Measurements from ENCODE around the gene MIB1.
"Not testable (repeated sequence)": the region's sequence is repeated elsewhere in the genome, so short reads cannot be mapped to it uniquely, and the experiment has no call there.

Gene MIB1

GRCh38 chr18:21740538-21741311 lies at the start of gene MIB1:
Gene MIB1, plus strand, starts transcription at chr18:21740792. Its CDS starts 792 bp downstream, at chr18:21741584.
- FAIRE-seq = peak; percentile 84

GRCh38 chr18:21693322-21693721 lies 47.3 kb upstream of the MIB1 start:
- FAIRE-seq = no peak

- no peak for FAIRE-seq
These were observed 40.0 kb upstream of the MIB1 start for GRCh38 chr18:21700528-21701075.

GRCh38 chr18:21701621-21702020 lies 39.0 kb upstream of the MIB1 start:
- FAIRE-seq = no peak

GRCh38 chr18:21702602-21703001 lies 38.0 kb upstream of the MIB1 start:
- no peak for FAIRE-seq

- FAIRE-seq = no peak
These were observed 37.3 kb upstream of the MIB1 start for GRCh38 chr18:21703241-21703820.

- no peak for FAIRE-seq
These were observed 35.8 kb upstream of the MIB1 start, which contains the start of gene ABHD3 for GRCh38 chr18:21704603-21705364. Gene ABHD3, minus strand, starts transcription at chr18:21704774. Its CDS starts 109 bp downstream, at chr18:21704665.

- no peak for FAIRE-seq
These were observed 34.2 kb upstream of the MIB1 start for GRCh38 chr18:21706386-21706865.

- FAIRE-seq = not testable (repeated sequence)
These were observed 33.5 kb upstream of the MIB1 start for GRCh38 chr18:21707130-21707529.

- no peak for FAIRE-seq
These were observed 26.1 kb upstream of the MIB1 start for GRCh38 chr18:21714474-21714873.

GRCh38 chr18:21722687-21723086 lies 17.9 kb upstream of the MIB1 start:
- FAIRE-seq = no peak

GRCh38 chr18:21725201-21725600 lies 15.4 kb upstream of the MIB1 start:
- no peak for FAIRE-seq

GRCh38 chr18:21727702-21728101 lies 12.9 kb upstream of the MIB1 start:
- no peak for FAIRE-seq

- FAIRE-seq = no peak
These were observed 7.6 kb upstream of the MIB1 start for GRCh38 chr18:21733011-21733410.

GRCh38 chr18:21735452-21736015 lies 5.1 kb upstream of the MIB1 start:
- FAIRE-seq = no peak

- FAIRE-seq = not testable (repeated sequence)
These were observed 3.7 kb upstream of the MIB1 start for GRCh38 chr18:21736926-21737325.

GRCh38 chr18:21739604-21740537 lies 721 bp upstream of the MIB1 start:
- FAIRE-seq = no peak

GRCh38 chr18:21741312-21741561 lies 645 bp downstream of the MIB1 start:
- FAIRE-seq = no peak

- no peak for FAIRE-seq
These were observed 1.1 kb downstream of the MIB1 start for GRCh38 chr18:21741562-21742314.

- FAIRE-seq = no peak
These were observed 1.7 kb downstream of the MIB1 start for GRCh38 chr18:21742315-21742687.

GRCh38 chr18:21743166-21743832 lies 2.7 kb downstream of the MIB1 start:
- FAIRE-seq = no peak
